Islet precursor cell (in vitro differentiated cells): ENCODE data around the gene NAV1.
"Not testable (repeated sequence)": the region's sequence is repeated elsewhere in the genome, so short reads cannot be mapped to it uniquely, and the experiment has no call there.

Experiments used
- DNase-seq: peaks from one replicate; pipeline ENCODE4 v3.0.0-alpha.2; 2018

Gene NAV1

GRCh38 chr1:201538612-201539551 is at the start of gene NAV1:
Gene NAV1, plus strand, starts transcription at chr1:201539127. Its CDS starts 83,758 bp downstream, at chr1:201622885.
- peak; percentile 96 for DNase-seq

- no peak for DNase-seq
Observed at GRCh38 chr1:201489643-201490261, 49.2 kb upstream of the NAV1 start.

- DNase-seq, result no peak
Observed at GRCh38 chr1:201490708-201491131, 48.2 kb upstream of the NAV1 start.

GRCh38 chr1:201491896-201492511 is 46.9 kb upstream of the NAV1 start:
- DNase-seq, result no peak

GRCh38 chr1:201493026-201493656 is 45.8 kb upstream of the NAV1 start:
- not testable (repeated sequence) for DNase-seq

- DNase-seq, result no peak
Observed at GRCh38 chr1:201493757-201494617, 44.9 kb upstream of the NAV1 start.

GRCh38 chr1:201495551-201496295 is 43.2 kb upstream of the NAV1 start:
- DNase-seq, result no peak

- DNase-seq, result no peak
Observed at GRCh38 chr1:201496296-201496690, 42.6 kb upstream of the NAV1 start.

GRCh38 chr1:201497935-201498509 is 40.9 kb upstream of the NAV1 start:
- DNase-seq, result no peak

- DNase-seq, result no peak
Observed at GRCh38 chr1:201498621-201499020, 40.3 kb upstream of the NAV1 start.

- DNase-seq, result no peak
Observed at GRCh38 chr1:201499191-201499590, 39.7 kb upstream of the NAV1 start.

- DNase-seq, result no peak
Observed at GRCh38 chr1:201499795-201500669, 38.9 kb upstream of the NAV1 start.

- no peak for DNase-seq
Observed at GRCh38 chr1:201500670-201501120, 38.2 kb upstream of the NAV1 start.

- DNase-seq, result no peak
Observed at GRCh38 chr1:201501144-201501543, 37.8 kb upstream of the NAV1 start.

GRCh38 chr1:201501812-201502510 is 37.0 kb upstream of the NAV1 start:
- no peak for DNase-seq

GRCh38 chr1:201502511-201502857 is 36.4 kb upstream of the NAV1 start:
- DNase-seq, result no peak

GRCh38 chr1:201503397-201504176 is 35.3 kb upstream of the NAV1 start:
- peak; percentile 98 for DNase-seq

GRCh38 chr1:201504179-201504631 is 34.7 kb upstream of the NAV1 start:
- DNase-seq, result no peak
